NCI-H345 (cell line): ENCODE data around the gene PNMA6A.
"Not testable (repeated sequence)": the region's sequence is repeated elsewhere in the genome, so short reads cannot be mapped to it uniquely, and the experiment has no call there.

Source experiments
- DNase-seq: peaks from one replicate; lab custom pipeline; 2025; lab: John Stamatoyannopoulos, UW

Gene PNMA6A

GRCh38 chrX:153071909-153072583 lies at the start of gene PNMA6A:
Gene PNMA6A (plus strand): TSS chrX:153072454. CDS start chrX:153073063, 609 bp downstream.
- DNase-seq, result not testable (repeated sequence)

- not testable (repeated sequence) for DNase-seq
Measured at GRCh38 chrX:153026501-153026900, 45.8 kb upstream of the PNMA6A start.

GRCh38 chrX:153028487-153028886 lies 43.8 kb upstream of the PNMA6A start:
- not testable (repeated sequence) for DNase-seq

- DNase-seq, result no peak
Measured at GRCh38 chrX:153029162-153029561, 43.1 kb upstream of the PNMA6A start.

GRCh38 chrX:153029875-153030274 lies 42.4 kb upstream of the PNMA6A start:
- DNase-seq, result no peak

DNA sequence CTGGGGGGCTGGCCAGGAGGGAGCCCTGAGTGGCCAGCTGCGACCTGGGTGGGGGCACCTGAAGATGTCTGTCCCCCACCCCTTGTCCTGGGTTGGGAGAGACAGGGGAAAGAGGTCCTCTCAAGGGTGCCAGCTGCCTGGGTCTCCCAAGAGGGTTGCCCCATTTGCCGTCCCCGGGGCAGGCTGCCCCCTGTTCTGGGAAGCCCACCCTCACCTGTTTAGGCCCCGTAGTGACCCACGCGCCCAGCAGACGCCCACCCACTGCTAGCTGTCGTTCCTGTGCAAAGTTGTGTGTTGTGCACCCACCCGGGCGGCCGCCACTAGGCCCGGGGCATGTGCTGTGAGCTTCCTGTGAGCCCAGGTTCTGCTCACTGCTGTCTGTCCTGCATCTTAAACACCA lies 41.5 kb upstream of the PNMA6A start:
- no peak for DNase-seq

- DNase-seq, result peak; percentile 62
Measured at GRCh38 chrX:153032397-153033118, 39.7 kb upstream of the PNMA6A start.

GRCh38 chrX:153049093-153049492 lies 23.2 kb upstream of the PNMA6A start:
- DNase-seq, result no peak

GRCh38 chrX:153052534-153052933 lies 19.7 kb upstream of the PNMA6A start:
- no peak for DNase-seq

GRCh38 chrX:153055871-153056749 lies 16.1 kb upstream of the PNMA6A start, which contains the start of gene PNMA3:
Gene PNMA3 (plus strand): TSS chrX:153056470. CDS start chrX:153057056, 586 bp downstream.
- DNase-seq, result no peak

DNA sequence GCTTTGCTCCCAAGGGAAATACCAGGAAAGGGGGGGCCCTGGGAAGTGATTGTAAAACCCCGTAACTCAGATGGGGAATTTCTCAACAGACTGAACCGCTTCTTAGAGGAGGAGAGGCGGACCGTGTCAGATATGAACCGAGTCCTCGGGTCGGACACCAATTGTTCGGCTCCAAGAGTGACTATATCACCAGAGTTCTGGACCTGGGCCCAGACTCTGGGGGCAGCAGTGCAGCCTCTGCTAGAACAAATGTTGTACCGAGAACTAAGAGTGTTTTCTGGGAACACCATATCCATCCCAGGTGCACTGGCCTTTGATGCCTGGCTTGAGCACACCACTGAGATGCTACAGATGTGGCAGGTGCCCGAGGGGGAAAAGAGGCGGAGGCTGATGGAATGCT lies 15.0 kb upstream of the PNMA6A start:
- peak; percentile 31 for DNase-seq

DNA sequence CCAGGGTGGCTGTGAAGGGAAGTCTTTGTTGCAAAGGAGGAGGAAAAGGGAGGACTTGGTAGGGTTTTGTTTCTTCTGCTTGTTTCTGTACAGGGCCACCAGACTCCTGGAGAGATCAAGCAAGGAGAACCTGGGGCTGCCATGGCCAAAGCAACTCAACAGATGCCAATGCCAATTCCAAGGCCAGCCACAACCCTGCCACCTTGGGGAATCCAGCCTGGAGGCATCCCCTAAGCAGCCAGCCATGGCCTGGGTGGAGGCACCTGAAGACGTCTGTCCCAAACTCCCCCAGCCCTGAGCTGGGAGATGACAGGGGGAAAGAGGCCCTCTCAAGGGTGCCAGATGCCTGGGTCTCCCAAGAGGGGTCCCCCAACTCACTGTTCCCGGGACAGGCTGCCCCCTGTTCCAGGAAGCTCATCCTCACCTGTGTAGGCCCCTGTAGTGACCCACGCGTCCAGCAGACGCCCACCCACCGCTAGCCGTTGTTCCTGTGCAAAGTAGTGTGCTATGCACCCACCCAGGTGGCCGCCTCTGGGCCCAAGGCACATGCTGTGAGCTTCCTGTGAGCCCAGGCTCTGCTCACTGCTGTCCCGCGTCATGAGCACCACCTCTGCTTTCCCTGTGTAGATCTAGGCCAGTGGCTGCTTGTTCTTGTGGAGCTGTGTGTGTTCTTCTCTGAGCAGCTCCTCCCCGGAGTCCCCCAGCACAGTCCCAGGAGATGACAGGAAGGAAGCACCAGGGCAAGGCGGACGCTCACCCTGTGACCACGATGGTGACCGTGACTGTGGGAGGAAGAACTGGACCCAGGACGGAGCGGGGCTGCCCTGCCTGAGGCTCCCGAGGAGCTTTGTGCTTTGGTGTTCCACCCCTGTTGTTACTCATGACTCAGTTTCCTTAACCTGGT lies 12.8 kb upstream of the PNMA6A start:
- no peak for DNase-seq

- DNase-seq, result no peak
Measured at GRCh38 chrX:153060095-153060445, 12.2 kb upstream of the PNMA6A start.

DNA sequence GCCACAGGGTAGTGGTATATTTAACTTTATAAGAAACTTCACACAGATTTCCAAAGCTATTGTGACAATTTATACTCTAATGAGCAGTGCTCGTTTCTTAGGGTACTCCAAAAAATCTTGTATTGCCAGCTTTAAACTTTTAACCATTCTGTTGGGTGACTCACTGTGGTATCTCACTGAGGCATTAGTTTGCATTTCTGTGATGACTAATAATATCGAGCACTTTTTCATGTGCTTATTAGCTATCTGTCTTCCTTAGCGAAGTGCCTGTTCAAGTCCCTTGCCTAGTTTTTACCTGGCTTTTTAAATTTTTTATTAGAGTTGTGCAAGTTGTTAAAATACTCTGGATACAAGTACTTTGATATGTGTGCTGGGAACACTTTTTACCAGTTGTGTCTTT lies 10.5 kb upstream of the PNMA6A start:
- no peak for DNase-seq

- no peak for DNase-seq
Measured at GRCh38 chrX:153063315-153063714, 8.9 kb upstream of the PNMA6A start.

- DNase-seq, result no peak
Measured at GRCh38 chrX:153064061-153064460, 8.2 kb upstream of the PNMA6A start.

DNA sequence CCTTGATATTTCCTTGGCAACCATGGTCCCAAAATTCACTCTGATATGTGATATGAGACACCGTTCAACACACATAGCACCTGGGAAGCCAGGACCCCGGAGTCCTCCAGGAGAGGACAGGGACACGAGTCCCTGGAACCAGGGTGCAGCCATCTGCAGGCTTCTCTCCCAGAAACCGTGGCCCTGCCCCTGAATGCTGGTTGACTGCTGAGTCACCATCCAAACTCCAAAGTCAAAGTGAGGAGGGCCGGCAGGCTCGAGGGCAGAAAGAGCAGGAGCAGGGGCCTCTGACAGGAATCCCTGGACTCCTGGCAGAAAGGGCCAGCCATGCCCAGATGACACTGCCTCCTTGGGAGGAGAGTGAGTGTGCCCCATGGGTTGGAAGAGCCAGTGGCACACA lies 6.9 kb upstream of the PNMA6A start:
- DNase-seq, result no peak

- not testable (repeated sequence) for DNase-seq
Measured at GRCh38 chrX:153066402-153066801, 5.9 kb upstream of the PNMA6A start.

- not testable (repeated sequence) for DNase-seq
Measured at GRCh38 chrX:153073331-153073730, 1.1 kb downstream of the PNMA6A start.

- no peak for DNase-seq
Measured at GRCh38 chrX:153074262-153074899, 2.1 kb downstream of the PNMA6A start.

DNA sequence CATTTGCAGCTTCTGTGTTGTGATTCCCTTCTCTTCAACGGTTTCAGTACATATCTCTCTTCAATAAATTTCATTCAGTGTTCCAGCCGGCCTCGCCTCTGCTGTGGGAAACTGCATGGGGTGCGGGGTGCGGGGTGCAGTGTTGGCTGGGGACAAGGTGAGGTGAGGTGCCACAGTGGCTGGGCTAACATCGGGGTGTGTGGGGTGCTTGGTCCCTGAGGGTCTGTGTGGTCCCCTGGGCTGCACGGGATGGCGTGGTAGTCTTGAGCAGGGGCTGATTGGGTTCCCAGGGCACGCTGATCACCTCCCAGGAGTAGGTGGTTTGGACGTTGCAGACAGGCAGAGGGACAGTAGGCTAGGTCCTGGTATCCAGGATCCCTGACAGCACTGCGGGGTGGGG lies 2.7 kb downstream of the PNMA6A start:
- no peak for DNase-seq
